NB4 (cell line): Measurements from ENCODE around the gene COL4A2.

Experiments
- DNase-seq: peaks from one replicate; pipeline ENCODE4 v3.0.0; 2010; ENCODE audit warnings: low read depth
- H3K4me3 ChIP-seq: one replicate; pipeline ENCODE4 v1.5.1; 2011; ENCODE audit warnings: mild to moderate bottlenecking, low read depth, low read length, moderate library complexity
- MYC ChIP-seq: IDR thresholded peaks from 2 replicates; pipeline ENCODE4 v1.6.1; 2011; ENCODE audit warnings: low read depth, low read length
- POLR2A ChIP-seq: IDR thresholded peaks from 2 replicates; pipeline ENCODE4 v1.6.1; 2011; ENCODE audit warnings: mild to moderate bottlenecking; ENCODE audit not compliant: insufficient read length; ENCODE audit errors: extremely low read depth
- TF ChIP-seq, protein P1 (sequence below): IDR thresholded peaks from one replicate; pipeline ENCODE4 v1.5.1; 2012; ENCODE audit warnings: low read depth, low read length
- TF ChIP-seq, protein P2 (sequence below): IDR thresholded peaks from 2 replicates; pipeline ENCODE4 v1.6.1; 2011; ENCODE audit warnings: low read depth, low read length

The COL4A2 gene

DNA sequence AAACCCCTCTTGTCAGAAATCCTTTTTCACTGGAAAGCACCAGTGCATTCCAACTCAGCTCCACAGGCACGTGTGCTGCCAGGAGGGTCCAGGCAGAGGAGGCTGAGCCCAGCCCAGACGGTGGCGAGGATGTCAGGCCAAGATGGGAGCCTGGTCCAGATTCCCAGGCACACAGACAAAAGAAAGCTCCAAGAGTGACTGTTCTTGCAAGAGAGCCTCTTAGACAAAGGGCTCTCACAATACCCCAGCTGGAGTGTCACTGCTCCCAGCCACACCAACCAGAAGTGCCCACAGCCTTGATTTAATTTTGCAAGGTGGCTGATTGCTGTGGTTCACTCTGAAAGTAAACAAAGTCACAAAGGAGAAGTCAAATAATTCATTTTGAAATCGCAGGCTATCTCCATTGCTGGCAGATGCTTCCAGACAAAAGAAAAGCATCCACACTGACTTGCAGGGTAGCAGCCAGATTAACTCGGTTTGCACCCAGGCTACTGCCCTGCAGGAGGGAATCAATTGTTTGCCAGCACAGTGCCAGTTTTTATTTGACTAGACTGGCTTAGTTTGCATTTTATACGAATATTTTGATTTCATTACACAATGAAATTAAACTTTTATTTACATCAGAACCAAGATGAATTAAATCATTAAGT lies 159.3 kb downstream of the COL4A2 start:
- no peak for DNase-seq
- no peak overlapping the region for H3K4me3 ChIP-seq
- TF ChIP-seq, protein P1, sequence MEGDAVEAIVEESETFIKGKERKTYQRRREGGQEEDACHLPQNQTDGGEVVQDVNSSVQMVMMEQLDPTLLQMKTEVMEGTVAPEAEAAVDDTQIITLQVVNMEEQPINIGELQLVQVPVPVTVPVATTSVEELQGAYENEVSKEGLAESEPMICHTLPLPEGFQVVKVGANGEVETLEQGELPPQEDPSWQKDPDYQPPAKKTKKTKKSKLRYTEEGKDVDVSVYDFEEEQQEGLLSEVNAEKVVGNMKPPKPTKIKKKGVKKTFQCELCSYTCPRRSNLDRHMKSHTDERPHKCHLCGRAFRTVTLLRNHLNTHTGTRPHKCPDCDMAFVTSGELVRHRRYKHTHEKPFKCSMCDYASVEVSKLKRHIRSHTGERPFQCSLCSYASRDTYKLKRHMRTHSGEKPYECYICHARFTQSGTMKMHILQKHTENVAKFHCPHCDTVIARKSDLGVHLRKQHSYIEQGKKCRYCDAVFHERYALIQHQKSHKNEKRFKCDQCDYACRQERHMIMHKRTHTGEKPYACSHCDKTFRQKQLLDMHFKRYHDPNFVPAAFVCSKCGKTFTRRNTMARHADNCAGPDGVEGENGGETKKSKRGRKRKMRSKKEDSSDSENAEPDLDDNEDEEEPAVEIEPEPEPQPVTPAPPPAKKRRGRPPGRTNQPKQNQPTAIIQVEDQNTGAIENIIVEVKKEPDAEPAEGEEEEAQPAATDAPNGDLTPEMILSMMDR: no peak
- TF ChIP-seq POLR2A (no peak), MYC (no peak)
- TF ChIP-seq, protein P2, sequence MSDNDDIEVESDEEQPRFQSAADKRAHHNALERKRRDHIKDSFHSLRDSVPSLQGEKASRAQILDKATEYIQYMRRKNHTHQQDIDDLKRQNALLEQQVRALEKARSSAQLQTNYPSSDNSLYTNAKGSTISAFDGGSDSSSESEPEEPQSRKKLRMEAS: no peak

DNA sequence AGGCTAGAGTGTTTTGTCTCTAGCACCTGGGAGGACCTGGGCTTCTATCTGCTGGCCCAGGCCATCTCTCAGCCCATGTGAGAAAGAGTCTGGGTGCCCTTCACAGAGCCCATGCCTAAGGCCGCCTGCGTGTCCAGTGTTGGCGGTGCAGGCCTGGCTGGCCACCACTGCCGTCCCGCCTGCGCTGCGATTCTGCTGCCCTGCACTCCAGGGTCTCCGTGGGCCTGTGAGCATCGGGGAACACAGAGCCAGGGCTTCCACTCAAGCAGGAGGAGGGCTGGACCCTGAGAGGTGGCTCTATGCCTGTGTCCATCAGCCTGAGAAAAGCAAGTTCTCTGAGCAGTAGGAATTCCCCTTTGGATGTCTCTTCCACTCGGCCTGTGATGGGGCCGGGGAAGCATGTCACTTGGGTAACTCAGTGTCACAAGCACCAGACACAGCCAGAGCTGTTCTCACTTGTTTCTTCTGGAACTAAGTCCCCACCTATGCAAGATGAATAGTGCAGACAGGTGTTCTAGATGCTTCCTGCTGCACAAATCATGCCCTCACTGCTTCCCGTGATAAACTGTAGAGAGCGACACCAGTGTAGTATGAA lies 160.5 kb downstream of the COL4A2 start:
- DNase-seq: no peak
- no peak overlapping the region for H3K4me3 ChIP-seq
- TF ChIP-seq MYC (no peak), POLR2A (no peak)
- TF ChIP-seq, protein P1: no peak
- TF ChIP-seq, protein P2: no peak

DNA sequence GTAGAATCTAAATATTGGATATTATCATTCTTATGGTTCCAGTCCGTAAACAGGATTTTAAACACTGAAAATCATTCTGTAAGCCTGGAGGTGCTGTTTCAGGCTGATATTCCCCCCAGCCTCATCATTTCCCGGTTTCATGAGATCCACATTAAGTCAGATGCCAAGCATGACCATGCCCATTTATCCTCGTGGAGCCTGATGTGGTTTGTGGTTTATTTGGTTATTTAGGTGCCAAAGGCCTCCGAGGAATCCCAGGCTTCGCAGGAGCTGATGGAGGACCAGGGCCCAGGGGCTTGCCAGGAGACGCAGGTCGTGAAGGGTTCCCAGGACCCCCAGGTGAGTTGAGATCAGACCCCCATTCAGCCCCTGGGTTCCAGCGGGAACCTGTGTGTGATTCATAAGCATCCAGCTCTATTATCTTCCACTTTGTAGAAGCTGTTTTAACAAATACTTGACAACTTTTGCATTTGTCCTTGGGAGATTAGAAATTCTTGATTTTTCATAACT lies 162.0 kb downstream of the COL4A2 start:
- no peak for DNase-seq
- TF ChIP-seq, protein P2: no peak
- TF ChIP-seq, protein P1: no peak
- TF ChIP-seq MYC: no peak
- no peak overlapping the region for H3K4me3 ChIP-seq

DNA sequence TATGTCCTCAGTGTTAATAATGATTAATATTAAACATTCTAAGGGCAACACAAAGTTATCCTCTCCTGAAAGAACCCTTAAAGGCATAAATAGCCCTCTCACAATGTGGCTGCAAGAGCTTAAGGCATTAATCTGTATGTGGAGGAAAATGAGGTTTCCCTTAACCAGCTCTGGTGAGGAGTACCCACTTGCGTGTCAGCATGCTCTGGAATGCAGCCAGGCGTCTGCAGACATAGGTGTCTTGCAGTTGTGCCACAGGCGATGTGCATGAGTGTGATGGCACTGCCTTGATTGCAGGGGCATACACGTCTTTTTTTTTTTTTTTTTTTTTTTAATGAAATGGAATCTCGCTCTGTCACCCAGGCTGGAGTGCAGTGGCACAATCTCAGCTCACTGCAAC lies 162.5 kb downstream of the COL4A2 start:
- TF ChIP-seq MYC (no peak), POLR2A (no peak)
- TF ChIP-seq, protein P2: no peak
- TF ChIP-seq, protein P1: no peak

DNA sequence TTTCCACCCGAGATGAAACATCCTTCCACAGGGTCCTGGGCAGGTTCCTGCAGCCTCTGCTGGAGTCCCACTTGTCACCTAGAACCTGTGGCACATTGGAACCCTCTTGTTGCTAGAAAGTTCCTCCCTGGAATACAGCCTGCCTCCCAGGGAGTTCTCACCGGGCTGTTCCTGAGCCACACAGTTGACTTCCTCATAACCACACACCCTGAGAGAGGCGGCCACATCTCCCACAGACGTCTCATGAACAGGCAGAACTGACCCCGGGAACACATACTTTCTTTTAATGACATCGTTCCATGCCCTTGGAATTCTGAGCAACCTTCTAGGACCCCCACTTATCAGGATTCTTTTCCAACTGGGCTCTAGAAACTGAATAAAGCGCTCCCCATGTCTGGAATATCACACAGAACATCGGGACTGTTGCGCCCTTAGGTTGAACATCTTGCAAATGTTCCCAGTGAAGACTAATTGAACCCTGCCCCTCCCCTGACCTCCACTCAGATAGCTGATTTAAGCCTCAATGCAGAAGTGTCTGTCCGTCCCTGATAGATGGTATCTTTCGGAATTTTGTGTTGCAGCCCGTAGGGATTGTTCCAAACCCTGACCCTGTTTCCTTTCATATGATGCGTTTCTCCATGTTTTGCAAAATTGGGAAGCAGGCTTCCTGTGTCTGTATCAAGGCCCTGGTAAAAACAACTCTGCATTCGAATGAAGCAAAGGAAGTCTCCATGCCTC lies 163.4 kb downstream of the COL4A2 start:
- TF ChIP-seq MYC (no peak), POLR2A (no peak)
- TF ChIP-seq, protein P1: no peak
- TF ChIP-seq, protein P2: no peak
- H3K4me3 ChIP-seq: no peak overlapping the region

More for the DNA sequence above, 162.5 kb downstream of the COL4A2 start:
- no peak for DNase-seq
- no peak overlapping the region for H3K4me3 ChIP-seq

More for the DNA sequence above, 163.4 kb downstream of the COL4A2 start:
- no peak for DNase-seq
